HepG2 (cell line): ENCODE measurements around the gene MYADML2. TPM values are rescaled to one million over a fixed set of nuclear protein-coding genes. Genes with fewer than 3 reads are reported as not detected.

Experiments
- ATF1 ChIP-seq: IDR thresholded peaks from 2 replicates; pipeline ENCODE4 v1.6.1; 2016; ENCODE audit warnings: mild to moderate bottlenecking, control low read depth
- ZC3H13 ChIP-seq: sonication (generic); formaldehyde crosslinking; IDR thresholded peaks from 2 replicates; pipeline ENCODE4 v1.8.1; 2023; ENCODE audit warnings: mild to moderate bottlenecking, missing genetic modification reagents, moderate library complexity
- ZNF234 ChIP-seq: sonication (generic); formaldehyde crosslinking; conservative IDR thresholded peaks from 2 replicates; pipeline ENCODE4 v1.5.1; 2020; ENCODE audit warnings: mild to moderate bottlenecking, missing genetic modification reagents
- polyA plus RNA-seq, 8 experiments: library from polyadenylated mRNA; depleted of rRNA in 3 of 8; stranded (reverse) in 7 of 8; unstranded in 1 of 8; fragments of >200 nt; fragmentation: Illumina TruSeq in 4 of 8; extraction: Trizol in 4 of 8; gene quantifications; 2 replicates each; pipeline versions ENCODE4 v1.2.1 to v1.2.3, GENCODE V29; 2011 to 2016; ENCODE audit warnings: low read depth in 4 of 8, missing spikeins in 1 of 8, mixed read lengths in 1 of 8; ENCODE audit not compliant: insufficient read depth in 1 of 8
- total RNA-seq, 5 experiments: library from RNA; depleted of rRNA; stranded (reverse); fragments of >200 nt; fragmentation: Illumina TruSeq; extraction: Trizol; gene quantifications; 2 replicates each; pipeline ENCODE4 v1.2.3, GENCODE V29; 2016; ENCODE audit warnings: low read depth in 1 of 5
- TF ChIP-seq, protein P1 (sequence below): sonication (generic); formaldehyde crosslinking; IDR thresholded peaks from 2 replicates; pipeline ENCODE4 v1.4.0; 2020; ENCODE audit warnings: missing genetic modification reagents, borderline replicate concordance
- TF ChIP-seq, protein P2 (sequence below): sonication (generic); formaldehyde crosslinking; IDR thresholded peaks from 2 replicates; pipeline ENCODE4 v1.4.0; 2020; ENCODE audit warnings: missing genetic modification reagents
- TF ChIP-seq, protein P3 (sequence below): sonication (generic); formaldehyde crosslinking; IDR thresholded peaks from 2 replicates; pipeline ENCODE4 v1.5.0; 2020; ENCODE audit warnings: missing genetic modification reagents
- TF ChIP-seq, protein P4 (sequence below): IDR thresholded peaks from 2 replicates; pipeline ENCODE4 v1.6.1; 2016; ENCODE audit warnings: mild to moderate bottlenecking
- TF ChIP-seq, protein P5 (sequence below): sonication (generic); formaldehyde crosslinking; IDR thresholded peaks from 2 replicates; pipeline ENCODE4 v1.9.0; 2021; ENCODE audit warnings: mild to moderate bottlenecking, missing genetic modification reagents

The MYADML2 gene
- total and polyA plus RNA-seq, 2 of the 13 experiments (the other 11 are each of a cell fraction or from before 2014, with no cell fraction given): not detected

DNA sequence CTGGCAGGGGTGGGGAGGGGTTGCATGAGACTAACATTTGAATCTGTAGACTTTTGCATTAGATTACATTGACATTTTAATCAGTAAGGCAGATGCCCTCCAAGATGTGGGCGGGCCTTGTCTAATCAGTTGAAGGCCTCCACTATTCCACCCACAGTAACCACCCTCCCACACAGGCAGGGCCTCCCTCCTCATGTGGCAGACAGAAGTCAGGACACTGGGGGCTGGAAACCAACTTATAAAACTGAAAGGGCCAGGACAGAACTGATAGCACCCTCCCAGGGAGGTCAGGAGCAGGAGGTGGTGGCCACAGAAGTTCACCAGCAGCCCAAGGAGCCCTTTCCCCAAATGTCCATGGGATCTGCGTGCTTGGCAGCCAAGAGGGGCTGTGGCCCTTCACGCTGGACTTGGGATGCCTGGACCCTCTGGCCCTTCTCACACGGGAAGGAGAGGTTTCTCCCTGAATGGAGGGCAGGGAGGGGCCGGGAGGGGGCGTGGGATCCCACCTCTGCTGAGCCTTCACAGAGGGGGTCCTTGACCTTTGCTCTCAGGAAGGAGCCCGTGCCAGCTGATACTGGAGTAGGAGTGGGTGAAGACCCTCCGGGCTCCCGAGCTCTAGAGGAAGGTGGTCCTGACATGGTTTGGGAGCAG, 14.6 kb downstream of the MYADML2 start (continued):
- TF ChIP-seq, protein P1, sequence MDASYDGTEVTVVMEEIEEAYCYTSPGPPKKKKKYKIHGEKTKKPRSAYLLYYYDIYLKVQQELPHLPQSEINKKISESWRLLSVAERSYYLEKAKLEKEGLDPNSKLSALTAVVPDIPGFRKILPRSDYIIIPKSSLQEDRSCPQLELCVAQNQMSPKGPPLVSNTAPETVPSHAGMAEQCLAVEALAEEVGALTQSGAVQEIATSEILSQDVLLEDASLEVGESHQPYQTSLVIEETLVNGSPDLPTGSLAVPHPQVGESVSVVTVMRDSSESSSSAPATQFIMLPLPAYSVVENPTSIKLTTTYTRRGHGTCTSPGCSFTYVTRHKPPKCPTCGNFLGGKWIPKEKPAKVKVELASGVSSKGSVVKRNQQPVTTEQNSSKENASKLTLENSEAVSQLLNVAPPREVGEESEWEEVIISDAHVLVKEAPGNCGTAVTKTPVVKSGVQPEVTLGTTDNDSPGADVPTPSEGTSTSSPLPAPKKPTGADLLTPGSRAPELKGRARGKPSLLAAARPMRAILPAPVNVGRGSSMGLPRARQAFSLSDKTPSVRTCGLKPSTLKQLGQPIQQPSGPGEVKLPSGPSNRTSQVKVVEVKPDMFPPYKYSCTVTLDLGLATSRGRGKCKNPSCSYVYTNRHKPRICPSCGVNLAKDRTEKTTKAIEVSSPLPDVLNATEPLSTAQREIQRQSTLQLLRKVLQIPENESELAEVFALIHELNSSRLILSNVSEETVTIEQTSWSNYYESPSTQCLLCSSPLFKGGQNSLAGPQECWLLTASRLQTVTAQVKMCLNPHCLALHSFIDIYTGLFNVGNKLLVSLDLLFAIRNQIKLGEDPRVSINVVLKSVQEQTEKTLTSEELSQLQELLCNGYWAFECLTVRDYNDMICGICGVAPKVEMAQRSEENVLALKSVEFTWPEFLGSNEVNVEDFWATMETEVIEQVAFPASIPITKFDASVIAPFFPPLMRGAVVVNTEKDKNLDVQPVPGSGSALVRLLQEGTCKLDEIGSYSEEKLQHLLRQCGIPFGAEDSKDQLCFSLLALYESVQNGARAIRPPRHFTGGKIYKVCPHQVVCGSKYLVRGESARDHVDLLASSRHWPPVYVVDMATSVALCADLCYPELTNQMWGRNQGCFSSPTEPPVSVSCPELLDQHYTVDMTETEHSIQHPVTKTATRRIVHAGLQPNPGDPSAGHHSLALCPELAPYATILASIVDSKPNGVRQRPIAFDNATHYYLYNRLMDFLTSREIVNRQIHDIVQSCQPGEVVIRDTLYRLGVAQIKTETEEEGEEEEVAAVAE: no peak
- no peak for TF ChIP-seq ZNF234 (CRISPR knock-in tag)
- TF ChIP-seq, protein P2, sequence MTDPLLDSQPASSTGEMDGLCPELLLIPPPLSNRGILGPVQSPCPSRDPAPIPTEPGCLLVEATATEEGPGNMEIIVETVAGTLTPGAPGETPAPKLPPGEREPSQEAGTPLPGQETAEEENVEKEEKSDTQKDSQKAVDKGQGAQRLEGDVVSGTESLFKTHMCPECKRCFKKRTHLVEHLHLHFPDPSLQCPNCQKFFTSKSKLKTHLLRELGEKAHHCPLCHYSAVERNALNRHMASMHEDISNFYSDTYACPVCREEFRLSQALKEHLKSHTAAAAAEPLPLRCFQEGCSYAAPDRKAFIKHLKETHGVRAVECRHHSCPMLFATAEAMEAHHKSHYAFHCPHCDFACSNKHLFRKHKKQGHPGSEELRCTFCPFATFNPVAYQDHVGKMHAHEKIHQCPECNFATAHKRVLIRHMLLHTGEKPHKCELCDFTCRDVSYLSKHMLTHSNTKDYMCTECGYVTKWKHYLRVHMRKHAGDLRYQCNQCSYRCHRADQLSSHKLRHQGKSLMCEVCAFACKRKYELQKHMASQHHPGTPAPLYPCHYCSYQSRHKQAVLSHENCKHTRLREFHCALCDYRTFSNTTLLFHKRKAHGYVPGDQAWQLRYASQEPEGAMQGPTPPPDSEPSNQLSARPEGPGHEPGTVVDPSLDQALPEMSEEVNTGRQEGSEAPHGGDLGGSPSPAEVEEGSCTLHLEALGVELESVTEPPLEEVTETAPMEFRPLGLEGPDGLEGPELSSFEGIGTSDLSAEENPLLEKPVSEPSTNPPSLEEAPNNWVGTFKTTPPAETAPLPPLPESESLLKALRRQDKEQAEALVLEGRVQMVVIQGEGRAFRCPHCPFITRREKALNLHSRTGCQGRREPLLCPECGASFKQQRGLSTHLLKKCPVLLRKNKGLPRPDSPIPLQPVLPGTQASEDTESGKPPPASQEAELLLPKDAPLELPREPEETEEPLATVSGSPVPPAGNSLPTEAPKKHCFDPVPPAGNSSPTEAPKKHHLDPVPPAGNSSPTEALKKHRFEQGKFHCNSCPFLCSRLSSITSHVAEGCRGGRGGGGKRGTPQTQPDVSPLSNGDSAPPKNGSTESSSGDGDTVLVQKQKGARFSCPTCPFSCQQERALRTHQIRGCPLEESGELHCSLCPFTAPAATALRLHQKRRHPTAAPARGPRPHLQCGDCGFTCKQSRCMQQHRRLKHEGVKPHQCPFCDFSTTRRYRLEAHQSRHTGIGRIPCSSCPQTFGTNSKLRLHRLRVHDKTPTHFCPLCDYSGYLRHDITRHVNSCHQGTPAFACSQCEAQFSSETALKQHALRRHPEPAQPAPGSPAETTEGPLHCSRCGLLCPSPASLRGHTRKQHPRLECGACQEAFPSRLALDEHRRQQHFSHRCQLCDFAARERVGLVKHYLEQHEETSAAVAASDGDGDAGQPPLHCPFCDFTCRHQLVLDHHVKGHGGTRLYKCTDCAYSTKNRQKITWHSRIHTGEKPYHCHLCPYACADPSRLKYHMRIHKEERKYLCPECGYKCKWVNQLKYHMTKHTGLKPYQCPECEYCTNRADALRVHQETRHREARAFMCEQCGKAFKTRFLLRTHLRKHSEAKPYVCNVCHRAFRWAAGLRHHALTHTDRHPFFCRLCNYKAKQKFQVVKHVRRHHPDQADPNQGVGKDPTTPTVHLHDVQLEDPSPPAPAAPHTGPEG: no peak
- TF ChIP-seq, protein P3, sequence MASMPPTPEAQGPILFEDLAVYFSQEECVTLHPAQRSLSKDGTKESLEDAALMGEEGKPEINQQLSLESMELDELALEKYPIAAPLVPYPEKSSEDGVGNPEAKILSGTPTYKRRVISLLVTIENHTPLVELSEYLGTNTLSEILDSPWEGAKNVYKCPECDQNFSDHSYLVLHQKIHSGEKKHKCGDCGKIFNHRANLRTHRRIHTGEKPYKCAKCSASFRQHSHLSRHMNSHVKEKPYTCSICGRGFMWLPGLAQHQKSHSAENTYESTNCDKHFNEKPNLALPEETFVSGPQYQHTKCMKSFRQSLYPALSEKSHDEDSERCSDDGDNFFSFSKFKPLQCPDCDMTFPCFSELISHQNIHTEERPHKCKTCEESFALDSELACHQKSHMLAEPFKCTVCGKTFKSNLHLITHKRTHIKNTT: no peak
- peak; percentile 72; the same call in 1 of the 2 replicates for TF ChIP-seq ZC3H13 (CRISPR knock-in tag)
- TF ChIP-seq, protein P4, sequence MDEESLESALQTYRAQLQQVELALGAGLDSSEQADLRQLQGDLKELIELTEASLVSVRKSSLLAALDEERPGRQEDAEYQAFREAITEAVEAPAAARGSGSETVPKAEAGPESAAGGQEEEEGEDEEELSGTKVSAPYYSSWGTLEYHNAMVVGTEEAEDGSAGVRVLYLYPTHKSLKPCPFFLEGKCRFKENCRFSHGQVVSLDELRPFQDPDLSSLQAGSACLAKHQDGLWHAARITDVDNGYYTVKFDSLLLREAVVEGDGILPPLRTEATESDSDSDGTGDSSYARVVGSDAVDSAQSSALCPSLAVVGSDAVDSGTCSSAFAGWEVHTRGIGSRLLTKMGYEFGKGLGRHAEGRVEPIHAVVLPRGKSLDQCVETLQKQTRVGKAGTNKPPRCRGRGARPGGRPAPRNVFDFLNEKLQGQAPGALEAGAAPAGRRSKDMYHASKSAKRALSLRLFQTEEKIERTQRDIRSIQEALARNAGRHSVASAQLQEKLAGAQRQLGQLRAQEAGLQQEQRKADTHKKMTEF (CRISPR knock-in tag): peak; percentile 28; the same call in 1 of the 2 replicates
- no peak for TF ChIP-seq ATF1 (CRISPR knock-in tag)
- TF ChIP-seq, protein P5, sequence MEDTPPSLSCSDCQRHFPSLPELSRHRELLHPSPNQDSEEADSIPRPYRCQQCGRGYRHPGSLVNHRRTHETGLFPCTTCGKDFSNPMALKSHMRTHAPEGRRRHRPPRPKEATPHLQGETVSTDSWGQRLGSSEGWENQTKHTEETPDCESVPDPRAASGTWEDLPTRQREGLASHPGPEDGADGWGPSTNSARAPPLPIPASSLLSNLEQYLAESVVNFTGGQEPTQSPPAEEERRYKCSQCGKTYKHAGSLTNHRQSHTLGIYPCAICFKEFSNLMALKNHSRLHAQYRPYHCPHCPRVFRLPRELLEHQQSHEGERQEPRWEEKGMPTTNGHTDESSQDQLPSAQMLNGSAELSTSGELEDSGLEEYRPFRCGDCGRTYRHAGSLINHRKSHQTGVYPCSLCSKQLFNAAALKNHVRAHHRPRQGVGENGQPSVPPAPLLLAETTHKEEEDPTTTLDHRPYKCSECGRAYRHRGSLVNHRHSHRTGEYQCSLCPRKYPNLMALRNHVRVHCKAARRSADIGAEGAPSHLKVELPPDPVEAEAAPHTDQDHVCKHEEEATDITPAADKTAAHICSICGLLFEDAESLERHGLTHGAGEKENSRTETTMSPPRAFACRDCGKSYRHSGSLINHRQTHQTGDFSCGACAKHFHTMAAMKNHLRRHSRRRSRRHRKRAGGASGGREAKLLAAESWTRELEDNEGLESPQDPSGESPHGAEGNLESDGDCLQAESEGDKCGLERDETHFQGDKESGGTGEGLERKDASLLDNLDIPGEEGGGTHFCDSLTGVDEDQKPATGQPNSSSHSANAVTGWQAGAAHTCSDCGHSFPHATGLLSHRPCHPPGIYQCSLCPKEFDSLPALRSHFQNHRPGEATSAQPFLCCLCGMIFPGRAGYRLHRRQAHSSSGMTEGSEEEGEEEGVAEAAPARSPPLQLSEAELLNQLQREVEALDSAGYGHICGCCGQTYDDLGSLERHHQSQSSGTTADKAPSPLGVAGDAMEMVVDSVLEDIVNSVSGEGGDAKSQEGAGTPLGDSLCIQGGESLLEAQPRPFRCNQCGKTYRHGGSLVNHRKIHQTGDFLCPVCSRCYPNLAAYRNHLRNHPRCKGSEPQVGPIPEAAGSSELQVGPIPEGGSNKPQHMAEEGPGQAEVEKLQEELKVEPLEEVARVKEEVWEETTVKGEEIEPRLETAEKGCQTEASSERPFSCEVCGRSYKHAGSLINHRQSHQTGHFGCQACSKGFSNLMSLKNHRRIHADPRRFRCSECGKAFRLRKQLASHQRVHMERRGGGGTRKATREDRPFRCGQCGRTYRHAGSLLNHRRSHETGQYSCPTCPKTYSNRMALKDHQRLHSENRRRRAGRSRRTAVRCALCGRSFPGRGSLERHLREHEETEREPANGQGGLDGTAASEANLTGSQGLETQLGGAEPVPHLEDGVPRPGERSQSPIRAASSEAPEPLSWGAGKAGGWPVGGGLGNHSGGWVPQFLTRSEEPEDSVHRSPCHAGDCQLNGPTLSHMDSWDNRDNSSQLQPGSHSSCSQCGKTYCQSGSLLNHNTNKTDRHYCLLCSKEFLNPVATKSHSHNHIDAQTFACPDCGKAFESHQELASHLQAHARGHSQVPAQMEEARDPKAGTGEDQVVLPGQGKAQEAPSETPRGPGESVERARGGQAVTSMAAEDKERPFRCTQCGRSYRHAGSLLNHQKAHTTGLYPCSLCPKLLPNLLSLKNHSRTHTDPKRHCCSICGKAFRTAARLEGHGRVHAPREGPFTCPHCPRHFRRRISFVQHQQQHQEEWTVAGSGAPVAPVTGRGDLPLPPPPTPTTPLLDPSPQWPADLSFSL (CRISPR knock-in tag): peak; percentile 10; the same call in 1 of the 2 replicates
